ENCODE data around the gene OPTC.
"Not testable (repeated sequence)": the region's sequence is repeated elsewhere in the genome, so short reads cannot be mapped to it uniquely, and the experiment has no call there.

OPTC gene, protein sequence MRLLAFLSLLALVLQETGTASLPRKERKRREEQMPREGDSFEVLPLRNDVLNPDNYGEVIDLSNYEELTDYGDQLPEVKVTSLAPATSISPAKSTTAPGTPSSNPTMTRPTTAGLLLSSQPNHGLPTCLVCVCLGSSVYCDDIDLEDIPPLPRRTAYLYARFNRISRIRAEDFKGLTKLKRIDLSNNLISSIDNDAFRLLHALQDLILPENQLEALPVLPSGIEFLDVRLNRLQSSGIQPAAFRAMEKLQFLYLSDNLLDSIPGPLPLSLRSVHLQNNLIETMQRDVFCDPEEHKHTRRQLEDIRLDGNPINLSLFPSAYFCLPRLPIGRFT

DNA sequence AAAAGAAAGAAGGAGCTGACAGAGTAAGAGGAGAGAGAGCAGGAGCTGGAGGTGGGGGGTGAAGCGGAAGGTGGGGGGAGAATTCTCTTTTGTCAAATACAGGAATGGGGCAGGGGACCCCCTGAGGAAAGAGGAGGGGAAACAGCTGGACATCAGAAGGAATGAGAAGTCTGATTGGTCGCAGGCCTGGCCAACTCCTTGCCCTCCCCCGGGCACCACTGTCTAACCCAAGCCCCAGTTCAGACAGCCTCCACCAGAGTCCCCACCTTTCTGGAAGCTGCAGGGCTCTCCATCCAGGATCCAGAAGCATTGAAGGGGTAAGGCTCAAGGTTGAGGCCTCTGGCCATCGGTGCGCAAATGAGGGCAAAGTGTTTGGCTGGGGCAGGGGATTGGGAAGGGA lies at the start of gene OPTC:
OPTC (plus strand) TSS at position 253 of the 400 bp plus-strand sequence. CDS start 1,853 bp downstream, outside the sequence.
- DNase-seq = no peak

DNA sequence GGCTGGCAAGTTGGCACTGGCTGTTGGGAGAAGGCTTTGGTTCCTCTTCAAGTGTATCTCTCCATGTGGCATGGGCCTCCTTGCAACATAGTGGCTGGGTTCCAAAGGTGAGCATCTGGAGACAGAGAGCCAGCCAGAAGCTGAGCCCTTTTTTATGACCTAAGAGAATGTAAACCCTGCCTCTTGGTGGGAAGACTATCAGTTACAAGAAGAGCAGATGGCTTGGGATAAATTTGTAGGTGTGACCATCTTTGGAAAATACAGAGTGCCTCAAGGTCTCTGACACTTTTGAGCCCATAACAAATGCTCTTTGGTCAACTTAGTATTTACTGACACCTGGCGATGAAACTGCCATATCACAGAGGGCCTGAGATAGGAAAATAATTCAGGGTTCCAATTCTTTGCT lies 49.8 kb upstream of the OPTC start:
- no peak for DNase-seq

GRCh38 chr1:203447151-203447550 lies 46.8 kb upstream of the OPTC start:
- no peak for DNase-seq

GRCh38 chr1:203447598-203447997 lies 46.4 kb upstream of the OPTC start:
- not testable (repeated sequence) for DNase-seq

GRCh38 chr1:203448521-203449061 lies 45.4 kb upstream of the OPTC start:
- DNase-seq = no peak

DNA sequence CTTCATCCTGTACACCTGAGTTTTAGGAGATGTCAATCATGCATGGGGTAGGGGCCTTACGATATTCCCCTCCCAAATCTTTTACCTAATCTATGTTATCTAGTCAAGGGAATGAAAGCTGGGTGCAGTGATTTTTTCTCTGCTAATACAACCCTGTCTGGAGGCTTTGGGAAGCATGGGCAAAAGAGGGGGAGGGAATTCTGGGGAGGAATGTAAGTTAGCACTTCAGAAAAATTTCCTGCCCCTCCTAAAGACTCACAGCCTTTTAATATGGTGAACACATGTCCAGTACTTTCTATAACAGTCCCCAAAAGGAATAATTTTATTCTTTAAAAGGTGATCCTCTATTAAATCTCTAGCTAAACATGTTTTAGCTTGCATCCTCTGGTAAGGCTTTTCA lies 44.0 kb upstream of the OPTC start:
- no peak for DNase-seq

DNA sequence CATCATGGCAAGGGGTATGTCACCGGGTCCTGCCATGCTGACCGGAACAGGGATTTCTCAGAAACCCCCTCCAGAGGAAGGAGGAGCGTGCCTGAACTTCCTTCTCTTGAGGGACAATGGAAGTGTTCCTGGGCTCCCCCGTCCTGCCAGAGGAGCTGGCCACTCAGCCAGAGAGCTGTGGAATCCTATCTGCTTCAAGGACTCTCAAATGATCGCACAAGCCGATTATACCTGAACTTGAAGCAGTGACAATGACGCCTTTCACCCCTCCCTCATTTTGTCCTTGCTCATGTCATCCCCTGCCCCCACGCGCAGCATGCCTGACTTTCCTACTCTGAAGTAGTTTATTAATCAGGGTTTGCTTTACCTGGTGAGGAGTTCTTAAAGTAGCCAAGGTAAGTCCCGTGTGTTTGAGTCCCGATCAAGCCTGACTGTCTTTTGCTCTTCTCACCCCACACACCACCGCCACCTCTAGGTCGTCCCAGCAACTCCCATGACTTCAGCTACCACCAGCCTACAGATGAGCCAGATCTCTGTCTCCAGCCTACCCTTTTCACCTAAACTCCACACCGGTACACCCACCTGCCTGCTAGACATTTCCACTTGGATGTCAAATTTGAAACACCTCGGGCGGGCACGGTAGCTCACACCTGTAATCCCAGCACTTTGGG lies 43.3 kb upstream of the OPTC start:
- DNase-seq = no peak

GRCh38 chr1:203451836-203452784 lies 41.8 kb upstream of the OPTC start:
- DNase-seq = no peak

DNA sequence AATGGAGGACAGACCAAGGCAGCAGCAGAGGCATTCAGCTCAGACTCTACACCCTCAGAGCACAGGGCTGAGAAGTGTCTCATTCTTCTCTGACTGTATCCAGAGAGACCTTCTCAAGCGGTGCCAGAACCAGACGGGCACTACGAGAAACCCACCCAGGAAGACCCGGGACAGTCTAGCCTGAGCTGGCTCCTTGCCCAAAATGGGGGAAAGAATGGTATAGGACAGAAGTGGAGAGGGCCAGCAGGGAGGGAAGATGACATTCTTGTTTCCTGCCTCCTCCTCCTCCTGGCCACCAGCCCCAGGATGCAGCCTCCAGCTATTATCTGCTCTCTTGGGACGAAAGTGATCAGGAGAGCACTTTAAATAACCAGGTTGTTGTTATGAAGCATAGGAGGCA lies 40.9 kb upstream of the OPTC start:
- no peak for DNase-seq

DNA sequence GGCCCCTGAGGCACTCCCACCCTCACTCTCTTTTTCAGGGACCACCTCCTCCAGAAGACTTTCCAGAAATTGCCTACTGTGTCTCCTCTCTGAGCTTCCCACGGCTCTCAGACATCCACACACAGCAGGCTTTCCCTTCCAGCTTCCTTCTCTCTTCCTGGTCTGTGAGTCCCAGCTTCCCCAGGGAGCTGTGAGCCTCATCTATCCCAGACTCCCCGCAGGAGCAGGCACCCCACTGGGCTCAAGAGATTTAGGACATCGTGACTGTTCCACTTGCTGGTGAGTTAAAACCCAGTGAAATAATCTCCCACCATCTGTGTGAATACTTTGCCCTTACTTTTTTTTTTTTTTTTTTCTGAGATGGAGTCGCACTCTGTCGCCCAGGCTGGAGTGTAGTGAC lies 40.3 kb upstream of the OPTC start:
- DNase-seq = no peak

GRCh38 chr1:203454986-203455471 lies 38.9 kb upstream of the OPTC start:
- no peak for DNase-seq

DNA sequence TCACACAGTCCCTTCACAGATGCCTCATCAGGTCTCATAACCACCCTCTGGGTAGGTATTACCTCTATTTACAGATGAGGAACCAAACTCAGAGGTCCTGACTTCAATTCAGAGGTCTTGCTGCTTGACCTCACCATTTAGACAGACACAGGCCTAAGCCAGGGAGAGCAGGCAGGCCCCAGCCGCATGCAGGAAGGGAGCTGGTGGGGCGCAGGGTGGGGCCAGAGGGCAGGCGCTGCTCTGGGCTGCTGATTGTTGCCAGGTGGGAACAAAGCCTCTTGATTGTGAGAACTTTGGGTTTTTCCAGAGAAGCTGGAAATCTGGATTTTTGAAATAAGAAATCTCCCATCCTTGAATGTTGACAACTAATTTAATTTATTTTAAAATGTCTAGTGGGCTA lies 38.2 kb upstream of the OPTC start:
- DNase-seq = no peak

- DNase-seq = no peak
Measured at GRCh38 chr1:203456577-203456976, 37.4 kb upstream of the OPTC start.

DNA sequence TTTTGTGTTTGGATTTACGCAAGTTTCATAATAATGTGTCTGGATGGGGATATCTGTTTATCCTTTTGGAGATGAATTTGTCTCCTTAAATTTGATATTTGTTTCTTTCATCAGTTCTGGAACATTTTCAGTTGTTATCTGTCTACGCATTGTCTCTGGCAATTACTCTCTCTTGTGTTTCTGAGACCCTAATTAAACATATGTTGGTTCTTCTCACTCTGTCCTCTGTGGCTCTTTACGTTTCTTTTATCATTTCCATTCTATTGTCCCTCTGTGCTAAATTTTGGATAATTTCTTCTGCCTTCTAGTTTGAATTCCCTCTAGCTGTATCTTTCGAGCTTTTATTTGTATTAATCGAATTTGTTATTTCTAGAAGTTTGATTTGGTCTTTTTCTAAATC lies 35.9 kb upstream of the OPTC start:
- no peak for DNase-seq

DNA sequence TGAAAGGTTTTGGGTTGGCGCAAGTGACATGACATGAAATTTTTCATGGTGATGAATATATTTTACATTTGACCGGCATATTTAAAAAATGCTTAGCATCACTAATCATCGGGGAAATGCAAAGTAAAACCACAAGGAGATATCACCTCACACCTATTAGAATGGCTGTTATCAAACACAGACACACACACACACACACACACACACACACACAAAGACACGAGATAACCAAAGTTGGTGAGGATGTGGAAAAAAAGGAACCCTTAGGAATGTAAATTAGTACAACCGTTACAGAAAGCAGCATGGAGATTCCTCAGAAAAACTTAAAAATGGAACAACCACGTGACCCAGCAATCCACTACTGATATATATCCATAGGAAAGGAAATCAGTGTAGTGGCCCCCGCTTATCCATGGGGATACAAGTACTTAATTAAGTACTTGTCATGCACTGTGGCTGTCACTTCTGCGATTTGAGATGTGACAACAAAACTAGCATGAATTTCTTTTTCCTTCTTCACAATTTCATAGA lies 34.2 kb upstream of the OPTC start:
- no peak for DNase-seq

GRCh38 chr1:203461717-203462116 lies 32.2 kb upstream of the OPTC start:
- DNase-seq = no peak

DNA sequence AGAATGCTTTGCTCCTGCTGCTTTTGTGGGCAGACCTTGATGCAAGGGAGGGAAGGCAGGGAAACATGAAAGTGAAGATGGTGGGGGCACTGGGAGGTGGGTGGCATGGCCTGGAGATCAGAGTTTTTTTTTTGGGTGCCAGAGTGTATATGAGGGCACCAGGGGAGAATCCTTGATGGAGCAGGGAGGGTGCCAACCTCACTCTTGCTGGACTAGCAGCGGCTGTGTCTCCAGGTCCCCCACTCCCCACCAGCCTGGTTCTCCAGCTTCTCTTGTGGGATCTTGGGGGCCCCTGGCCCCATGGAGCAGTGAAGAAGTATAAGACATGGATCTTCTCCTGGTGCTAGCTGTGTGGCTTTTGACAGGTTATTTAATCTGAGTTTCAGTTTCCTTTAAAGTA lies 31.8 kb upstream of the OPTC start:
- no peak for DNase-seq

- DNase-seq = no peak
Measured at GRCh38 chr1:203462878-203463277, 31.1 kb upstream of the OPTC start.

DNA sequence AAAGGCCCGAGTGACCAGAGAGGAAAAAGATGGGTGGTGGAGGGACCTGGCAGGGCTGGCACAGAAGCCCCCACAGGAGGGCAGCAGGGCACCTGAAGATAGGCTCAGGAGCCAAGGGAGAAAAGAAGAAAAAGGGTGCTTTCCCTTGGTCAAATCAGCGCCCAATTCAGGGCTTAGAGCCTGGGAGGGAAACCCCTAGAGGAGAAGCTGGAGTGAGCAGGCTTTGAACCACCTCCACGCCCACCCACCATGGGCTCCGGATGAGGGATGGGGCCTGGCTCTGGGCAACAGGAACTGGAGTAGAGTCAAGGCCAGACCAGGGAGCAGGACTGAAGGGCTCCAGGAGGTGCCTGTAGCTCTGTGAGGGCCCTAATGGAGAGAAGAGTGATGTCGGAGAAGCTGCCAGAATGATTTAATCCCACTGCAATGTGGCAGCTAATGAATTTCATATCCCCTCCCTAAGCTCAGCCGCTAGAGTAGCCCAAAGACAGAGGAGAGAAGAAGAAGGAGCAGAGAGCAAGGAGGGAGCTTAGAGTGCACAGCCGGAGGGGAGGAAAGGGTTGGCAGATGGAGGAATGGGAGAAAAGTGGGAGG lies 30.4 kb upstream of the OPTC start:
- DNase-seq = no peak

GRCh38 chr1:203464226-203464625 lies 29.7 kb upstream of the OPTC start:
- DNase-seq = no peak

- no peak for DNase-seq
Measured at GRCh38 chr1:203464743-203465142, 29.2 kb upstream of the OPTC start.

DNA sequence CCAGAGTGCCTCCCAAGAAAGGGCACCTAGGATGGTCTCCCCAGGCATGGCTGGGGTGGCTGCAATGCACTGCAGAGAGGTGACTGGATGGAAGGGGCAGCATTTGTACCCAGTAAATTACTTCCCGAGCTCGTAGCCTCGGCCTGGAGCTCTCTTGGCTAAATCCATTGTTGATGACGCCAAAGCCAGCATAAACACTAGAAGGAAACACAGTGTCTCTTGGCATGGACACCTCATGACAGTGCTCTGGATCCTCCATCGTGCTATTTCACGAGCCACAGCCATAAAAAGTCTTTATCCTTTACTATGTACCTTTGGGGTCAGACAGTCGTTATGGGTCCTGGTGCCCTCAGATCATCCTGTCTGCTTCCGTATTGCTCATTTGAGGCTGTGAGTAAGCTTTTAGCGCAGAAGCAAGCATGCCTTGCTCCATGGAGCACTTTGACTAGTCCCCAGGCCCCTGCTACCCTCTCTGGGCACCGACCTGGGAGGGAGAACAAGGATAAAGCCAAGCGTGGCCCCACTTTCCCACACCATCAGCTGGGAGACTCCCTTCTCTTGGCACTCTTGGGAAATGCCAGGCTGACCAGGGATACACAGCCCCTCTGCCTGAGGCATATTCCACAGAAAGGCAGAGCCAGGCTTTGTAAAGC lies 28.7 kb upstream of the OPTC start:
- no peak for DNase-seq

Data from GOT3 (cell line).